Panc1 (cell line): ENCODE data around the gene DUS1L.

Experiments
- CTCF ChIP-seq: fragments of 450-650 bp; IDR thresholded peaks from 2 replicates; pipeline ENCODE4 v1.5.1; 2017; ENCODE audit warnings: mild to moderate bottlenecking
- REST ChIP-seq, 2 experiments: IDR thresholded peaks; 2 replicates each; pipeline ENCODE4 v1.6.1; 2011 to 2012; ENCODE audit warnings: low read depth in 2 of 2, control low read depth in 1 of 2, low read length in 1 of 2, mild to moderate bottlenecking in 1 of 2, moderate library complexity in 1 of 2; ENCODE audit not compliant: insufficient read depth in 1 of 2

DNA sequence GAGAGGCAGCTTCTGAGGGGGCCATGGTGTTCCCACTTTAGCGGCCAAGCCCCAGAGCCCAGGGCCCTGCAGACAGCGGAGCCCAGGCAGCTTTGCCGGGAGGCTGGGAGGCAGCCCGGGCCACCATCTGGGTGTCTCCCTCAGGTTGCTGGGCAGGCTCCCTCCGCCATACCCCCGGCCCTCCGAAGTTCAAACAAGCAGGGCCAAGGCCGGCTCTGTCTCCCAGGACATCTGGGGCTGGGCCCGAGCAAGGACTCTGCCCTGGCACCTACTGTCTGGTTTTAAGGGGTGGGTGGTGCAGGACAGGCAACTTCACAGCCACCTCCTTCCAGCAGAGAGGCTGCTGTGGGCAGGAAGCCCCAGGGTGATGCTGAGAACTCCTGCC is 2.6 kb downstream of the DUS1L start:
- TF ChIP-seq CTCF (no peak), REST (IDR thresholded peaks at IDR 0.05; ENCODE audit: insufficient read depth in 1 of 2, low read depth in 2 of 2, low read length in 1 of 2) (no peak)
